Astrocyte (in vitro differentiated cells and primary cell): ENCODE data around the gene TPPP3. TPM values are rescaled to one million over a fixed set of nuclear protein-coding genes. Genes with fewer than 3 reads are reported as not detected.
"Not testable (repeated sequence)": the region's sequence is repeated elsewhere in the genome, so short reads cannot be mapped to it uniquely, and the experiment has no call there.

ENCODE experiments used
- DNase-seq: peaks from one replicate; pipeline ENCODE4 v3.0.0-alpha.2; 2010; ENCODE audit warnings: low read depth
- FAIRE-seq: peaks from 2 replicates; lab custom pipeline; 2011; peaks lifted over from hg19 to GRCh38; lab: Jason Lieb, UNC
- H2AFZ ChIP-seq: 2 replicates; pipeline ENCODE4 v1.6.0; 2012; ENCODE audit warnings: low read depth, low read length, inconsistent platforms
- H3K27ac ChIP-seq: 2 replicates; pipeline ENCODE4 v1.5.1; 2011; ENCODE audit warnings: low read depth, low read length, inconsistent platforms
- H3K27me3 ChIP-seq: 2 replicates; pipeline ENCODE4 v1.6.0; 2011; ENCODE audit warnings: low read length, inconsistent platforms; ENCODE audit not compliant: insufficient read depth
- H3K36me3 ChIP-seq: 2 replicates; pipeline ENCODE4 v1.5.1; 2011; ENCODE audit warnings: low read length, inconsistent platforms; ENCODE audit not compliant: insufficient read depth
- H3K4me1 ChIP-seq: 2 replicates; pipeline ENCODE4 v1.5.1; 2011; ENCODE audit warnings: low read length, inconsistent platforms; ENCODE audit not compliant: insufficient read depth
- H3K4me2 ChIP-seq: 2 replicates; pipeline ENCODE4 v1.6.0; 2012; ENCODE audit warnings: low read length, inconsistent platforms
- H3K4me3 ChIP-seq: 2 replicates; pipeline ENCODE4 v1.5.1; 2011; ENCODE audit warnings: low read depth, mild to moderate bottlenecking, low read length, inconsistent platforms; ENCODE audit not compliant: insufficient read depth
- H3K79me2 ChIP-seq: 2 replicates; pipeline ENCODE4 v1.6.0; 2012; ENCODE audit warnings: mild to moderate bottlenecking, low read length, inconsistent platforms; ENCODE audit not compliant: insufficient read depth
- H3K9ac ChIP-seq: 2 replicates; pipeline ENCODE4 v1.6.0; 2012; ENCODE audit warnings: mild to moderate bottlenecking, low read length, inconsistent platforms
- H3K9me3 ChIP-seq: 2 replicates; pipeline ENCODE4 v1.5.1; 2012; ENCODE audit warnings: low read depth, mild to moderate bottlenecking, low read length, inconsistent platforms; ENCODE audit not compliant: insufficient read depth
- H4K20me1 ChIP-seq: 2 replicates; pipeline ENCODE4 v1.6.0; 2012; ENCODE audit warnings: low read length, inconsistent platforms; ENCODE audit not compliant: insufficient read depth
- H3K27ac Mint-ChIP-seq: one replicate; pipeline ENCODE4 v1.8.0; 2021; ENCODE audit warnings: mild to moderate bottlenecking, mixed read lengths; ENCODE audit not compliant: unreplicated experiment
- H3K27me3 Mint-ChIP-seq: one replicate; pipeline ENCODE4 v1.8.0; 2021; ENCODE audit warnings: low read depth, mixed read lengths; ENCODE audit not compliant: unreplicated experiment
- H3K36me3 Mint-ChIP-seq: one replicate; pipeline ENCODE4 v1.8.0; 2021; ENCODE audit warnings: low read depth, mixed read lengths; ENCODE audit not compliant: unreplicated experiment
- H3K4me1 Mint-ChIP-seq: one replicate; pipeline ENCODE4 v1.8.0; 2021; ENCODE audit warnings: low read depth, mixed read lengths; ENCODE audit not compliant: unreplicated experiment
- H3K4me3 Mint-ChIP-seq: one replicate; pipeline ENCODE4 v1.8.0; 2021; ENCODE audit warnings: mild to moderate bottlenecking, moderate library complexity, mixed read lengths; ENCODE audit not compliant: unreplicated experiment
- H3K9me3 Mint-ChIP-seq: one replicate; pipeline ENCODE4 v1.8.0; 2021; ENCODE audit warnings: mild to moderate bottlenecking, mixed read lengths; ENCODE audit not compliant: unreplicated experiment
- EZH2 ChIP-seq: IDR thresholded peaks from 2 replicates; pipeline ENCODE4 v1.6.1; 2012; ENCODE audit warnings: mild to moderate bottlenecking, low read length, inconsistent platforms; ENCODE audit not compliant: insufficient read depth
- total RNA-seq: library from RNA; stranded (reverse); gene quantifications from 2 replicates; pipeline ENCODE4 v1.2.1, GENCODE V29; 2021
- TF ChIP-seq, protein P1 (sequence below): IDR thresholded peaks from 2 replicates; pipeline ENCODE4 v1.5.1; 2011; ENCODE audit warnings: low read depth, mild to moderate bottlenecking, inconsistent platforms, low read length, moderate library complexity; ENCODE audit not compliant: insufficient read depth

The TPPP3 gene
- total RNA-seq, 1 donor from 2014 or later, result 0.75 TPM

DNA sequence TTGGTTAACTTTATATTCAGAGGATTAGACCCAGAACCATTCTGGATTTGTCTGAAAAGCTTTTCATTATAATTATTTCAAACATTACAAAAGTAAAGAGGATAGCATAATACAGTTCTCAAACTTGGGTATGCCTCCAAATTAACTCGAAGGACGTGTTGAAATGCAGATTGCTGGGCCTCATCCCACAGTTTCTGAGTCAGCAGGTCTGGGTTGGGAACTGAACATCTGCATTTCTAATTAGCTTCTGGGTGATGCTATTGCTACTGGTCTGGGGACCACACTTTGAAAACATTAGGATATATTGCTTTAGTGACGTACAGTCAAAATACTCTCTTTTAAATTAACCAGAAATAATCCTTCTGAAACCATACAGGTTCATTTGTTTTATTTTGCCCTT lies 10.0 kb downstream of the TPPP3 start:
- Mint-ChIP-seq H3K27ac (no peak overlapping the region), H3K27me3 (peaks cover 44% of the 10 kb centered on the region), H3K36me3 (no peaks in the 10 kb centered on the region), H3K9me3 (no peaks in the 10 kb centered on the region), H3K4me3 (no peak overlapping the region), H3K4me1 (no peaks in the 10 kb centered on the region)
- no peak overlapping the region for H2AFZ ChIP-seq
- no peaks in the 10 kb centered on the region for H4K20me1 ChIP-seq
- H3K27ac ChIP-seq, result no peak overlapping the region
- no peak overlapping the region for H3K9ac ChIP-seq
- no peak overlapping the region for H3K4me3 ChIP-seq
- FAIRE-seq (no peak), DNase-seq (no peak)
- no peaks in the 10 kb centered on the region for H3K79me2 ChIP-seq
- TF ChIP-seq, protein P1, sequence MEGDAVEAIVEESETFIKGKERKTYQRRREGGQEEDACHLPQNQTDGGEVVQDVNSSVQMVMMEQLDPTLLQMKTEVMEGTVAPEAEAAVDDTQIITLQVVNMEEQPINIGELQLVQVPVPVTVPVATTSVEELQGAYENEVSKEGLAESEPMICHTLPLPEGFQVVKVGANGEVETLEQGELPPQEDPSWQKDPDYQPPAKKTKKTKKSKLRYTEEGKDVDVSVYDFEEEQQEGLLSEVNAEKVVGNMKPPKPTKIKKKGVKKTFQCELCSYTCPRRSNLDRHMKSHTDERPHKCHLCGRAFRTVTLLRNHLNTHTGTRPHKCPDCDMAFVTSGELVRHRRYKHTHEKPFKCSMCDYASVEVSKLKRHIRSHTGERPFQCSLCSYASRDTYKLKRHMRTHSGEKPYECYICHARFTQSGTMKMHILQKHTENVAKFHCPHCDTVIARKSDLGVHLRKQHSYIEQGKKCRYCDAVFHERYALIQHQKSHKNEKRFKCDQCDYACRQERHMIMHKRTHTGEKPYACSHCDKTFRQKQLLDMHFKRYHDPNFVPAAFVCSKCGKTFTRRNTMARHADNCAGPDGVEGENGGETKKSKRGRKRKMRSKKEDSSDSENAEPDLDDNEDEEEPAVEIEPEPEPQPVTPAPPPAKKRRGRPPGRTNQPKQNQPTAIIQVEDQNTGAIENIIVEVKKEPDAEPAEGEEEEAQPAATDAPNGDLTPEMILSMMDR, result no peak
- TF ChIP-seq EZH2, result no peak
- H3K4me1 ChIP-seq, result no peaks in the 10 kb centered on the region
- peaks cover 7% of the 10 kb centered on the region for H3K27me3 ChIP-seq
- H3K36me3 ChIP-seq, result no peaks in the 10 kb centered on the region
- no peak overlapping the region for H3K4me2 ChIP-seq
- H3K9me3 ChIP-seq, result no peaks in the 10 kb centered on the region

DNA sequence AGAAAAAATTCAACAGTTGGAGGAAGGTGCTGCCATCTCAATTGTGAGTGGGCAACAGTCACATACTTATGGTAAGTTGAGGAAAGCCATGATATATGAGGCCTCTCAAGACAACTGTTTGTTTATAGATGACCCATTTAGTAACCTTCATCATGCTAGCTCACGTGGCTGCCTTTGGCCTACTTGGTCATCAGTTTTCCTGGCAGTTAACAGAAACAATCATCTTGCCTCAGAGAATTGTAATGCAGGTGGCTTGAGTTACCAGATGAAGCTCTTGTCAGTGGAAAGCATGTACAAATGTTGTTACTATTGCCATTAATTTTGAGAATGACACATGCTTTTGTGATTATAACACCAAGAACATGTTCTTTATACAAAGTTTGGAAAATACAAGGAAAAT lies 14.7 kb downstream of the TPPP3 start:
- no peak overlapping the region for H3K4me3 Mint-ChIP-seq
- Histone ChIP-seq H3K9me3 (no peaks in the 10 kb centered on the region), H3K4me1 (no peaks in the 10 kb centered on the region), H3K4me3 (no peak overlapping the region), H3K27ac (no peak overlapping the region), H3K27me3 (peaks cover 2% of the 10 kb centered on the region), H4K20me1 (no peaks in the 10 kb centered on the region), H3K9ac (no peak overlapping the region), H3K4me2 (no peak overlapping the region), H3K36me3 (no peaks in the 10 kb centered on the region), H3K79me2 (no peaks in the 10 kb centered on the region), H2AFZ (no peak overlapping the region)
- H3K9me3 Mint-ChIP-seq, result no peaks in the 10 kb centered on the region
- DNase-seq (peak; percentile 35), FAIRE-seq (no peak)
- TF ChIP-seq, protein P1, result no peak
- no peak for TF ChIP-seq EZH2
- H3K27ac Mint-ChIP-seq, result no peak overlapping the region
- H3K4me1 Mint-ChIP-seq, result no peaks in the 10 kb centered on the region
- no peaks in the 10 kb centered on the region for H3K36me3 Mint-ChIP-seq
- peaks cover 19% of the 10 kb centered on the region for H3K27me3 Mint-ChIP-seq

DNA sequence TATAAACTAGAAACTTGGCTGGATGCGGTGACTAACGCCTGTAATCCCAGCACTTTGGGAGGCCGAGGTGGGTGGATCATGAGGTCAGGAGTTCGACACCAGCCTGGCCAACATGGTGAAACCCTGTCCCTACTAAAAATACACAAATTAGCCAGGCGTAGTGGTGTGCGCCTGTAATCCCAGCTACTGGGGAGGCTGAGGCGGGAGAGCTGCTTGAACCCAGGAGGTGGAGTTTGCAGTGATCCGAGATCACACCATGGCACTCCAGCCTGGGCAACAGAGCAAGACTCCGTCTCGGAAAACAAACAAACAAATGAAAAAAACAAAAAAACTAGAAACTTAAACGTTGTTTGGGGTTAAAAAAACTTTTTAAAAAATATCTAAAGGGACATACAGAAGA lies 17.3 kb downstream of the TPPP3 start:
- not testable (repeated sequence) for H3K79me2 ChIP-seq, H3K36me3 ChIP-seq, H3K9me3 ChIP-seq, H3K4me2 ChIP-seq, H3K4me1 ChIP-seq, H2AFZ ChIP-seq, H3K36me3 Mint-ChIP-seq, H3K4me1 Mint-ChIP-seq, DNase-seq, H3K27ac Mint-ChIP-seq, FAIRE-seq, H3K27ac ChIP-seq, H3K27me3 ChIP-seq, H3K4me3 Mint-ChIP-seq, H3K9ac ChIP-seq, H3K4me3 ChIP-seq, H3K9me3 Mint-ChIP-seq, H4K20me1 ChIP-seq
- peaks cover 13% of the 10 kb centered on the region for H3K27me3 Mint-ChIP-seq
